ENCODE results near the gene GGA3.
"Not testable (repeated sequence)": the region's sequence is repeated elsewhere in the genome, so short reads cannot be mapped to it uniquely, and the experiment has no call there.

Gene GGA3

DNA sequence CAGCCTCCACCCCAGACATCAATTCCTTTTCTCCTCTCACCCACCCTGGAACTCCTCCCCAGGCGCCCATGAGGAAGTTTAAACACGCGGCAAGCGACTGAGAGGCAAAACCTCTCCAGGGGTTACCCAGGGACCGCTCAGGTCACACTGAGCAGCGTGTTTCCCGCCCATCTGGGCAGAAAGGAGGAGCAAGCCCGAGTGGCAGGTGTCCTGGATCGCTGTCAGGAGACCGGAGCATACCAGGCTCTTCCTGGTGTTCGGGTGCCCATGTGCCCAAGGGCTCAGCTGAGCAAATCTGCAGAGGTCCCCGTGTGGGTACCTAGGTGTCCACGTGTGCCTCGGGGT lies 27.3 kb upstream of the GGA3 start:
- peak; percentile 77 to 81 for DNase-seq (ENCODE audit: low read depth in 1 of 2, low spot score in 1 of 2)
- no peak for TF ChIP-seq JUND (IDR thresholded peaks at IDR 0.05; ENCODE audit: low read depth)
- in situ Hi-C loops (cut with HindIII; ENCODE audit: low pct_unique_long_range_greater_than_20kb, low sequenced_read_pairs), result no loop called here

DNA sequence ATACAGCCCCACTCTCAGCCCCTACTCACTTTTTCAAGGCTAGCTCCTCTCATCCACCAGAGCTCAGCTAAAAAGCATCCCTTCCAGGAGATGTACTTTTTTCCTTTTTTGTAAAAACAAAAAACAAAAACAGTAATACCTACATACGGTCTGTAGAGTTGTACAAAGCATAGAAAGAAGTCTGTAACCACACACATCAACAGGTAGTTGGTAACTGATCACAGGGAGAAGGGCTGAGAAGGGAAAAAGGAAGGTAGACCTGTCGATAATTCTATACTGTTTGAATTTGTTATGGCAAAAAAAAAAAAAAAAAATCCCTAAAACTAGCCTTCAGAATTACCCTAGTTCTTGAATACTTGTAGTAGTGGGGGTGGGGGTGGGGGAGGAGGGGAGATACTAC lies 27.0 kb upstream of the GGA3 start:
- DNase-seq (ENCODE audit: low read depth in 1 of 2, low spot score in 1 of 2), result no peak
- in situ Hi-C loops (cut with HindIII; ENCODE audit: low pct_unique_long_range_greater_than_20kb, low sequenced_read_pairs), result no loop called here
- no peak for TF ChIP-seq JUND (IDR thresholded peaks at IDR 0.05; ENCODE audit: low read depth)

DNA sequence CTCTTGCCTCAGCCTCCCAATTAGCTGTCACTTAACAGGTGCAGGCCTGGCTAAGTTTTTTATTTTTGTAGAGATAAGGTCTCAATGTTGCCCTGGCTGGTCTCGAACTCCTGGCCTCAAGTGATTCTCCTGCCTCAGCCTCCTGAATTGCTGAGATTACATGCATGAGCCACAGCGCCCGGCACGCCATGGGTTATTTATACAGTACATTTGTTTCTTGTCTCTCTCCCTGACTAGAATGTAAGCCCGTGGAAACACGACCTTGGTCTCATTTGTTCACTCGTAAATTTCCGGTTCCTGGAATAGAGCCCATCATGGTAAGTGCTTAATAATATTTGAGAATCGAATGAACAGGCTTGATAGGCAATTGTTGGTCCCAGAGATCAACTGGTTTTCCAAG lies 25.8 kb upstream of the GGA3 start:
- no peak for TF ChIP-seq JUND (IDR thresholded peaks at IDR 0.05; ENCODE audit: low read depth)
- DNase-seq (ENCODE audit: low read depth in 1 of 2, low spot score in 1 of 2), result no peak
- in situ Hi-C loops (cut with HindIII; ENCODE audit: low pct_unique_long_range_greater_than_20kb, low sequenced_read_pairs), result no loop called here

DNA sequence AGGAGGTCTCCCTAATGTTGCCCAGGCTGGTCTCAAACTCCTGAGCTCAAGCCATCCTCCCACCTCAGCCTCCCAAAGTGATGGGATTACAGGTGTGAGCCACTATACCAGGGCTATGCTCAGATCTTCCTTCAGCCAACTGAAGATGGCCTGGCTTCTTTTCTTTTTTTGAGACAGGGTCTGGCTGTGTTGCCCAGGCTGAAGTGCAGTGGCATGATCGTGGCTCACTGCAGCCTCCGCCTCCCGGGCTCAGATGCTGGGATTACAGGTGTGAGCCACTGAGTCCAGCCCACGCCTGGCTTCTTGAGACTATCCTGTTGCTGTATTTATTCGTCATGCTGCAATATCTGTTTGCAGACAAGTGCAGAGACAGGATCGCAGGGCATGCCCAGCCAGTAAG lies 23.7 kb upstream of the GGA3 start:
- in situ Hi-C loops (cut with HindIII; ENCODE audit: low pct_unique_long_range_greater_than_20kb, low sequenced_read_pairs), result no loop called here
- no peak for DNase-seq (ENCODE audit: low read depth in 1 of 2, low spot score in 1 of 2)
- no peak for TF ChIP-seq JUND (IDR thresholded peaks at IDR 0.05; ENCODE audit: low read depth)

- DNase-seq (ENCODE audit: low read depth in 1 of 2, low spot score in 1 of 2); in situ Hi-C loops (cut with HindIII; ENCODE audit: low pct_unique_long_range_greater_than_20kb, low sequenced_read_pairs): not testable (repeated sequence)
Observed at GRCh38 chr17:75280189-75280588, 18.8 kb upstream of the GGA3 start.

DNA sequence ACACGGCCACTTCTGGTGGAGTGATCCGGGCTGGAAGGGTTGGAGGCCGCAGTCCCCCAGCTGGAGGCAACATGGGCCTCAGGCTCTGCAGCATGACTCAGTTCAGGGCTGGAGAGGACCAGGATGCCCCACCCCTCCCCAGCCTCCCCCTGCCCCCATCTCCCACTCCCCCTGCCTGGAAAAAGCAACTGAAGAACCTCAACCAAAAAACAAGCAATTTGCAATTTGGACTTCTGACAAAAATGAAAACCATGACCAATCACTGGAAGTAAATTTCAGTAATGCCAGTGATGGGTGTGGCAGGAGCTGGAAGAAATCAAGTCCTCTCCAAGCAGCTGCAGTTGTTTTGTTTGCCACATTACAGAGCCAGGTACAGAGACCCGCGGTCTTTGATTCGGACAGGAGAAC lies 16.3 kb upstream of the GGA3 start:
- DNase-seq (ENCODE audit: low read depth in 1 of 2, low spot score in 1 of 2), result no peak
- no peak for TF ChIP-seq JUND (IDR thresholded peaks at IDR 0.05; ENCODE audit: low read depth)
- in situ Hi-C loops (cut with HindIII; ENCODE audit: low pct_unique_long_range_greater_than_20kb, low sequenced_read_pairs), result no loop called here

DNA sequence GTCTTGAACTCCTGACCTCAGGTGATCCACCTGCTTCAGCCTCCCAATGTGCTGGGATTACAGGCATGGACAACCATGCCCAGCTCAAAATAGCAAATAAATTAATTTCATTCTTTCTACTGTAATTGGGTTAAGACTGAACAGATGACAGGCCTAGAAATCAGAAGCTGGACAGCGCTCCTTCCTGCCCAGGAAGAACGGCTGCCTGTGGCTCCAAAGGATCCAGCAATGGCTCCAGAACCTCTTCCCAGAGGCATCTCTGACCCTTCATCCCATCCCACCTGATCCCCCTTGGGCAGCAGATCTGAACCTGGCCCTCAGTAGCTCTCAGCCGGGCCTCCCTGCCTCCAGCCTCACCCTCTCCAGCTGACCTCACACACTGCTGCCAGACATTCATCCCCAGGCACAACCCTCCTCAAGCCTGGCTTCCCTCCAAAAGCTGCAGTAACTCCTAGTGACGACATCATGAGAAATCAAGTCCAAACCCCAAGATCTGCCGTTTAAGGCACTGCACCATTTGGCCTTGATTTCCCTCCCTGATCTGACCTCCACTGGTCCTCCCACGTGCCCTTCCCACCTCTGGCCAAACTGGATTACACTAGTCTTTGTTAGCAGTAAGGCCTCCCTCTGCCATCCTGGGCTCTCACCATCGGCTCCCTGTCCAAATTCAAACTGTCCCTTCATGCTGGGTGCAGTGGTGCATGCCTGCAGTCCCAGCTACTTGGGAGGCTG lies 12.7 kb upstream of the GGA3 start:
- no peak for DNase-seq (ENCODE audit: low read depth in 1 of 2, low spot score in 1 of 2)
- in situ Hi-C loops (cut with HindIII; ENCODE audit: low pct_unique_long_range_greater_than_20kb, low sequenced_read_pairs), result no loop called here

GRCh38 chr17:75272848-75273184 lies 11.4 kb upstream of the GGA3 start:
- in situ Hi-C loops (cut with HindIII; ENCODE audit: low pct_unique_long_range_greater_than_20kb, low sequenced_read_pairs), result no loop called here
- TF ChIP-seq JUND (IDR thresholded peaks at IDR 0.05; ENCODE audit: low read depth), result no peak
- DNase-seq (ENCODE audit: low read depth in 1 of 2, low spot score in 1 of 2), result no peak

More for the DNA sequence above, 12.7 kb upstream of the GGA3 start:
- no peak for TF ChIP-seq JUND (IDR thresholded peaks at IDR 0.05; ENCODE audit: low read depth)

DNA sequence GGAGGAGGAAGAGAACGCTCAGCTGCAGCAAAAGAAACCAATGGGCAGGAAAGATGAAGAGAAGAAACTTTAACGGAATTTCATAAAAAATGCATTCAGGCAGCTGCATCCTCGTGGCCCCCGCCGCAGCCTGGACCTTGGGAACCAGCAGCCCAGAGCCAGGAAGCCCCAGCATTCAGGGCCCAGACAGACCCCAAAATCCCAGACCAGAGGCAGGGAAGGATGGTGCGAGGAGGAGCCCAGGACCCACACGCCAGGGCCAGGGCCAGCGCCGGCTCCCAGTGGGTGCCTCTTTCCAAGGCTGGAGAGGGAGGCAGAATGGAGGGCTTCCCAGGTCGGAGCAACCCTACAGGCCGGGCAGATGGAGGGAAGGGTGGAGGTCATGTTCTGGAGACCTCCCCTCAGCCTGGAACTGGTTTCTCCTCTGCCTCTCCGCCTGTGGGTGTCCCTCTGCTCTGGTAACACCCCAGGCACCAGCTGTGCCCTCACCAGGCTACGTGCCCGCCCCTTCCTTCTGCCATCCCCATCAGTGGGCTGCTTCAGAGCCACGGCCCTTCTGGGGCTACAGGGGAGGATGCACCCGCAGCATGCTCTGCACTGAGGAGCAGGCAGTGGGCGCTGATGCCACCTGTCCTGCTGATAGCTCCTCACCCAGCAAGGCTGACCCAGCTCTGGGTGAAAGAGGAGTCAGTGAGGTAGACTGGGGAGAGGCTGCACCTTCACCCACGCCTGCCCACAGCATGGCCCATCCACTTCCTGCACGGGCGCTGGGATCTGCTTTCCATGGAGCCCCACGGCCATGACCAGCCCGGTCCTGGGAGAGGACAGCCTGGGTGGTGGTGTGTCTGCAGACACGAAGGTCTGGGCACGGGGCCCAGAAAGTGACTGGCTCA lies 10.8 kb upstream of the GGA3 start:
- DNase-seq (ENCODE audit: low read depth in 1 of 2, low spot score in 1 of 2), result no peak
- in situ Hi-C loops (cut with HindIII; ENCODE audit: low pct_unique_long_range_greater_than_20kb, low sequenced_read_pairs), result no loop called here

DNA sequence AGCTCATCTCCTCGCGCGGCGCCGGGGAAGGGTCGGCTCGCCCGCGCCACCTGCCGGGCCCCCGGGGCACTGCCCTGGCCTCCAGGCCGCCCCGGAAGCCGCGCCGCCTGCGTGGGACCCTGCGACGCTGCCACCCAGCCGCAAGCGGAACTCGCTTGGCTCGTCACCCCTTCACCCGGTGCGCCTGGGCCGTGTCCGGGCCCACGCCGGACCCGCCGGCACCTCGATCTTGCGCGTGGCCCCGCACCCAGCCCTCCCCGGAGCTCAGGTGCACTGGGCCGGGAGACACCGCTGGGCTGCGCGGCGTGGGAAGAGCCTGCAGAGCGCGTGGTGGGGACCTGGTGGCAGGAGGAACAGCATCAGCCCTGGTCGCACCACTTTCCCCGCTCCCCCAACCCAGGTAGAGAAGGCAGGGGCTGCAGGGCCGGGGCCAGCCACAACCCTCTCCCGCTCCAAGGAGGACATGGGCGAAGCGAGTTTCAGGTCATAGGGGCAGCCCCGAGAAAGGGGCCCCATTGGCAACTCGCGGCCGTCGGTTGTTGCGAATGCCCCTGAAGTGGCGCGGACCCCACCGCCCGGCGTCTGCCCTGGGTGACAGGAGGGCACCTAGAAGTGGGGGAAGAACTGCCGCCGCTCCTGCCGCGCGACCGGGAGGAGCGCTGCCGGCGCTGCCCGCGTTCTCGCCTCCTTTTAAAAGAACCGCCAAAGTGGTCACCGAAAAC lies 10.0 kb upstream of the GGA3 start:
- DNase-seq (ENCODE audit: low read depth in 1 of 2, low spot score in 1 of 2), result peak; percentile 91 to 95
- in situ Hi-C loops (cut with HindIII; ENCODE audit: low pct_unique_long_range_greater_than_20kb, low sequenced_read_pairs), result no loop called here
- no peak for TF ChIP-seq JUND (IDR thresholded peaks at IDR 0.05; ENCODE audit: low read depth)

More for the DNA sequence above, 10.8 kb upstream of the GGA3 start:
- no peak for TF ChIP-seq JUND (IDR thresholded peaks at IDR 0.05; ENCODE audit: low read depth)

GRCh38 chr17:75270966-75271232 lies 9.5 kb upstream of the GGA3 start, which contains the start of gene MIF4GD:
Gene MIF4GD (minus strand): TSS chr17:75271231. CDS start chr17:75270195, 1,036 bp downstream.
- in situ Hi-C loops (cut with HindIII; ENCODE audit: low pct_unique_long_range_greater_than_20kb, low sequenced_read_pairs), result no loop called here
- no peak for DNase-seq (ENCODE audit: low read depth in 1 of 2, low spot score in 1 of 2)
- no peak for TF ChIP-seq JUND (IDR thresholded peaks at IDR 0.05; ENCODE audit: low read depth)

- TF ChIP-seq JUND (IDR thresholded peaks at IDR 0.05; ENCODE audit: low read depth), result no peak
- DNase-seq (ENCODE audit: low read depth in 1 of 2, low spot score in 1 of 2), result peak; percentile 83 to 89
- in situ Hi-C loops (cut with HindIII; ENCODE audit: low pct_unique_long_range_greater_than_20kb, low sequenced_read_pairs), result no loop called here
Observed at GRCh38 chr17:75270218-75270965, 9.0 kb upstream of the GGA3 start.
